DND-41 (cell line): ENCODE results near the gene RRP8.

ENCODE experiments used
- ATAC-seq: fragments of 200-7000 bp; cut with Tn5 transposase; 3 replicates; pipeline ENCODE4 v1.9.1; 2021; ENCODE audit warnings: low read depth; ENCODE audit not compliant: insufficient read depth
- DNase-seq: peaks from one replicate; pipeline ENCODE4 v3.0.0-alpha.2; 2020
- H2AFZ ChIP-seq: 2 replicates; pipeline ENCODE4 v1.6.0; 2012; ENCODE audit warnings: low read depth, low read length
- H3K27ac ChIP-seq: 2 replicates; pipeline ENCODE4 v1.5.1; 2012; ENCODE audit warnings: low read length, inconsistent platforms
- H3K27me3 ChIP-seq: fragments of 200-600 bp; sonication (generic); 2 replicates; pipeline ENCODE4 v1.6.0; 2012; ENCODE audit warnings: low read length, mild to moderate bottlenecking, inconsistent platforms; ENCODE audit not compliant: insufficient read depth, poor library complexity
- H3K36me3 ChIP-seq: 2 replicates; pipeline ENCODE4 v1.5.1; 2012; ENCODE audit warnings: low read length, inconsistent platforms; ENCODE audit not compliant: insufficient read depth
- H3K4me1 ChIP-seq: 2 replicates; pipeline ENCODE4 v1.5.1; 2012; ENCODE audit warnings: mild to moderate bottlenecking, low read length; ENCODE audit not compliant: insufficient read depth
- H3K4me2 ChIP-seq: 2 replicates; pipeline ENCODE4 v1.6.0; 2012; ENCODE audit warnings: mild to moderate bottlenecking, moderate library complexity, low read length, inconsistent platforms; ENCODE audit not compliant: insufficient read depth
- H3K4me3 ChIP-seq, 2 experiments: fragments of 200-600 bp in 1 of 2; shearing (Covaris generic) in 1 of 2; 2 replicates each; pipeline ENCODE4 v1.5.1; 2012 to 2016; ENCODE audit warnings: inconsistent platforms in 2 of 2, low read length in 2 of 2, mild to moderate bottlenecking in 2 of 2, low read depth in 1 of 2, moderate library complexity in 1 of 2
- H3K79me2 ChIP-seq: 2 replicates; pipeline ENCODE4 v1.6.0; 2012; ENCODE audit warnings: low read length, inconsistent platforms; ENCODE audit not compliant: insufficient read depth
- H3K9ac ChIP-seq: 2 replicates; pipeline ENCODE4 v1.6.0; 2012; ENCODE audit warnings: low read depth, mild to moderate bottlenecking, inconsistent platforms, low read length, moderate library complexity
- H3K9me3 ChIP-seq: 2 replicates; pipeline ENCODE4 v1.5.1; 2012; ENCODE audit warnings: low read length, moderate library complexity, mild to moderate bottlenecking, inconsistent platforms; ENCODE audit not compliant: insufficient read depth, severe bottlenecking
- H4K20me1 ChIP-seq: 2 replicates; pipeline ENCODE4 v1.6.0; 2012; ENCODE audit warnings: low read length; ENCODE audit not compliant: insufficient read depth
- CTCF ChIP-seq: IDR thresholded peaks from 2 replicates; pipeline ENCODE4 v1.5.1; 2012; ENCODE audit warnings: borderline replicate concordance, low read length, moderate library complexity, mild to moderate bottlenecking; ENCODE audit not compliant: poor library complexity, severe bottlenecking; ENCODE audit errors: extremely low read depth
- EZH2 ChIP-seq: IDR thresholded peaks from 3 replicates; pipeline ENCODE4 v1.6.1; 2012; ENCODE audit warnings: borderline replicate concordance, low read depth, mild to moderate bottlenecking, moderate library complexity, low read length, inconsistent platforms; ENCODE audit not compliant: severe bottlenecking

RRP8 gene

GRCh38 chr11:6563121-6563619 is 40.2 kb downstream of the RRP8 start:
- no peak overlapping the region for H3K9ac ChIP-seq
- TF ChIP-seq EZH2 (no peak), CTCF (no peak)

GRCh38 chr11:6561288-6561687 is 42.1 kb downstream of the RRP8 start:
- H3K9me3 ChIP-seq = no peaks in the 10 kb centered on the region
- H3K27me3 ChIP-seq = no peaks in the 10 kb centered on the region
- H3K79me2 ChIP-seq = no peaks in the 10 kb centered on the region
- ATAC-seq (no peak), DNase-seq (no peak)
- H3K4me2 ChIP-seq = no peak overlapping the region
- no peaks in the 10 kb centered on the region for H3K4me1 ChIP-seq
- H3K27ac ChIP-seq = no peak overlapping the region
- TF ChIP-seq CTCF (no peak), EZH2 (no peak)
- no peaks in the 10 kb centered on the region for H3K36me3 ChIP-seq
- H3K4me3 ChIP-seq = no peak overlapping the region
- H3K9ac ChIP-seq = no peak overlapping the region
- no peaks in the 10 kb centered on the region for H4K20me1 ChIP-seq
- no peak overlapping the region for H2AFZ ChIP-seq

More at GRCh38 chr11:6563121-6563619, 40.2 kb downstream of the RRP8 start:
- ATAC-seq = no peak
- Histone ChIP-seq H3K9me3 (no peaks in the 10 kb centered on the region), H4K20me1 (no peaks in the 10 kb centered on the region), H3K27ac (no peak overlapping the region), H3K27me3 (no peaks in the 10 kb centered on the region), H3K4me1 (no peaks in the 10 kb centered on the region), H3K79me2 (no peaks in the 10 kb centered on the region), H2AFZ (no peak overlapping the region), H3K36me3 (no peaks in the 10 kb centered on the region), H3K4me2 (no peak overlapping the region), H3K4me3 (no peak overlapping the region)
- no peak for DNase-seq

- Histone ChIP-seq H3K79me2 (no peaks in the 10 kb centered on the region), H3K9me3 (no peaks in the 10 kb centered on the region), H3K4me3 (no peak overlapping the region), H2AFZ (no peak overlapping the region), H4K20me1 (no peaks in the 10 kb centered on the region), H3K4me1 (no peaks in the 10 kb centered on the region), H3K27ac (no peak overlapping the region), H3K36me3 (no peaks in the 10 kb centered on the region), H3K4me2 (no peak overlapping the region), H3K27me3 (no peaks in the 10 kb centered on the region), H3K9ac (no peak overlapping the region)
- no peak for ATAC-seq
- TF ChIP-seq EZH2 (no peak), CTCF (no peak)
- DNase-seq = no peak
Observed at GRCh38 chr11:6559369-6559768, 44.0 kb downstream of the RRP8 start.
